GM19468 (cell line): Measurements from ENCODE around the gene CNTFR.
"Not testable (repeated sequence)": the region's sequence is repeated elsewhere in the genome, so short reads cannot be mapped to it uniquely, and the experiment has no call there.

Source experiments
- ATAC-seq: cut with Tn5 transposase; IDR thresholded peaks from one replicate; pipeline ENCODE4 v1.9.1; 2021; ENCODE audit warnings: mild to moderate bottlenecking, moderate library complexity, moderate number of reproducible peaks; ENCODE audit not compliant: unreplicated experiment; ENCODE audit errors: extremely low read depth

CNTFR gene

GRCh38 chr9:34589636-34590380 lies at the start of gene CNTFR:
Gene CNTFR (minus strand): TSS chr9:34589724. CDS start chr9:34568981, 20,743 bp downstream.
- ATAC-seq, result no peak

- ATAC-seq, result not testable (repeated sequence)
These were observed 49.8 kb upstream of the CNTFR start for GRCh38 chr9:34639322-34639721.

- ATAC-seq, result no peak
These were observed 48.6 kb upstream of the CNTFR start for GRCh38 chr9:34638138-34638445.

GRCh38 chr9:34637356-34638137 lies 48.0 kb upstream of the CNTFR start, which contains the start of gene SIGMAR1:
Gene SIGMAR1 (minus strand): TSS chr9:34637787. CDS start chr9:34637697, 90 bp downstream.
- peak; percentile 64 for ATAC-seq

- ATAC-seq, result no peak
These were observed 47.3 kb upstream of the CNTFR start for GRCh38 chr9:34636791-34637355.

- ATAC-seq, result no peak
These were observed 46.0 kb upstream of the CNTFR start for GRCh38 chr9:34635556-34635955.

GRCh38 chr9:34634551-34635248 lies 45.2 kb upstream of the CNTFR start:
- ATAC-seq, result no peak

GRCh38 chr9:34633851-34634550 lies 44.5 kb upstream of the CNTFR start:
- ATAC-seq, result no peak

- ATAC-seq, result no peak
These were observed 43.6 kb upstream of the CNTFR start for GRCh38 chr9:34633166-34633565.

GRCh38 chr9:34630402-34631154 lies 41.1 kb upstream of the CNTFR start:
- ATAC-seq, result no peak

- no peak for ATAC-seq
These were observed 39.9 kb upstream of the CNTFR start for GRCh38 chr9:34629491-34629808.

- no peak for ATAC-seq
These were observed 39.3 kb upstream of the CNTFR start, which contains the start of gene ARID3C for GRCh38 chr9:34628656-34629490. Gene ARID3C (minus strand): TSS chr9:34629066. CDS start chr9:34628014, 1,052 bp downstream.

- ATAC-seq, result no peak
These were observed 38.5 kb upstream of the CNTFR start for GRCh38 chr9:34627716-34628655.

GRCh38 chr9:34625186-34625486 lies 35.6 kb upstream of the CNTFR start:
- no peak for ATAC-seq

GRCh38 chr9:34624475-34625185 lies 35.1 kb upstream of the CNTFR start:
- ATAC-seq, result no peak

GRCh38 chr9:34623374-34624235 lies 34.1 kb upstream of the CNTFR start:
- no peak for ATAC-seq
